NCI-H510A treated with DMSO at 0.1 percent for 48 hours (cell line): ENCODE measurements around the gene ACSM6.
"Not testable (repeated sequence)": the region's sequence is repeated elsewhere in the genome, so short reads cannot be mapped to it uniquely, and the experiment has no call there.

Source experiments
- DNase-seq: peaks from one replicate; lab custom pipeline; 2025; lab: John Stamatoyannopoulos, UW

ACSM6 gene

DNA sequence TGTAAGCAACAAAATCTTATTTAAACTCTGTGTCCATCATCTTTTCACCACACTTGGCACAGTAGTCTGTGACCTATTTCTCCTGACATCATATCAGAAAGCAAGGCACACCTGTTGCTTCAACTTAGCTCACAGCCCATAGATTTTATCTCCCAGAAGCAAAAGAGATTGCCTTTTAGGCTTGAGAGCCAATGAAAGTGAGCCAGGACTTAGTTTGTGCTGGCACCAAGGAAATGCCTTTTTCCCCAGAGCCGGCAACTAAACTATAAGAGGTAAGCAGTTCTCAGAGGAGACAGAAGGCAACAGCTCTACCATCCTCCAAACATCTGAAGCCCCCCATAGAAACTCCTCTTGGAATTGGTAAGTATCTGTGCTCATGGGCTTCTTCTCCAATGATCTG, at the start of gene ACSM6:
TSS of gene ACSM6 (plus strand) at position 295 of the 400 bp plus-strand sequence. CDS start 248 bp downstream, outside the sequence.
- no peak for DNase-seq

- no peak for DNase-seq
Measured at GRCh38 chr10:95168694-95169093, 25.3 kb upstream of the ACSM6 start.

DNA sequence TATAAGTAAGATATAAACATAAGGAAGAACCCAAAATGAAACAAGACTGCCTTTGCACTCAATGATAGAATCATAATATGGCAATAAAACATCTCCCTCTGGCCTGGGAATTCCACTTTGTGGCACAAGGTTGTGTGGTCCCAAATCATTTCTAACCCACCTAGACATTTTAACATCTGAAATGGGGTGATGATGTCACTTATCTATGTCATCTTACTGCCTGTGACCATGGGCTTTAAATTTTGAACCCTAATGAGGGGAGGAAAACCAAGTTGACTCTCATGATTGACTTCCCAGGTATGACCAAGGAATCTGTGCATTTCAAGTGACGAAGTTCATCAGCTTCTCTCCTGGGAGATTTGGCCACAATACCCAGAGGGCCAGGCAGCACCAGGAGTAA, 24.5 kb upstream of the ACSM6 start:
- DNase-seq: no peak

DNA sequence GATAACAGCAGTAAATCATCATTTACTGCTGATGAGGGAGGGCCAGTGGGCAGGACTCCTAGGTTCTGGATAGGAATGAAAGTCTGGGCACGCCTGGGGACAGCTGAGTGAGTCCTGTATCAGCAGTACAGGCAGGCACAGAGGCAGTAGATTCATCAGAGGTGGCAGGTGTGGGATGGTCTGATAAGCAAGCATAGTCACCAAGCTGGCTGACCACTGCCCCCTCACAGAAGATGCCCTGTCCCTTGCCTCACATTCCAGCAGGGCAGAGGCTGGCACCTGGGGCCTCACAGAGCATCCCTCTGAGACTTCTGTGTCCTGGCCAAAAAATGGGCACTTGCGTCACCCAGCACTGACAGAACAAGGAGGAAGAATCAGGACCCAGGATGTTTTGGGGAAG, 23.2 kb upstream of the ACSM6 start:
- no peak for DNase-seq

GRCh38 chr10:95171336-95171735, 22.7 kb upstream of the ACSM6 start:
- no peak for DNase-seq

GRCh38 chr10:95172851-95173250, 21.2 kb upstream of the ACSM6 start:
- no peak for DNase-seq

DNA sequence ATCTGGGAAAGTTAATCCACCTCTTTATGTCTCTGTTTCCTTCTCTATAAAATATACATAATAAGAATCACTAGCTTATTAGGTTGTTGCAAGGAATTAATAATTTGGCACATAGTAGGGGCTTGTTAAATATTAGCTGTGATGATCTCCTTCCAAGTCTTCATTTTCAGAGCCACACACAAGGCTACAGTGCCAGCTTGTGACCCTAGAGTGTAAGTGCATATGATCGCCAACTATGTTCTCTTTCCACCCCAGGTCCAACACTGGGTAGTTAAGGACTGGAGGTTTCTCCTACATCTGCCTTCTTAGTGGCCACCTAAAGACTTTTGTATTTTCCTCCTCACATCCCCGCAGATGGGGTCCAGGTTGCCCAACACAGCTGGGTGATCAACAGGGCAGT, 17.9 kb upstream of the ACSM6 start:
- no peak for DNase-seq

- DNase-seq: no peak
Measured at GRCh38 chr10:95177429-95177828, 16.6 kb upstream of the ACSM6 start.

DNA sequence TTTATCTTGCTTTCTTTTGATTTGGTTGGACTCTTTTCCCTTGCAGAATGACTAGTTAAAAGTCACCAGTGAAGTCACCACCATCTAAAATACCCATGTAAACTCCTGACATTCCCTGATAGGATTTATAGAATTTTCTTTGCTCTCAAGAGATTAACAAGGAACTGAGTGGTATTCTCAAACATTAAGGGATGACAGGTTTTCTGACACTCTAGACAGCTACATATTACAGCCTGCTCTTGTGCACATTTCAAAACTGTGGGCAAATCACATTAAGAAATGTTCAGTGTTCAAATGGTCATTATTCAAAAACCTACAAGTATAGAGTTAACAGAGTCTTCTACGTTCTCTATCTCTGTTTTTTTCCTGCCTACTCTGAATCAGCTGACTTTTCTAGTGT, 15.8 kb upstream of the ACSM6 start:
- DNase-seq: no peak

DNA sequence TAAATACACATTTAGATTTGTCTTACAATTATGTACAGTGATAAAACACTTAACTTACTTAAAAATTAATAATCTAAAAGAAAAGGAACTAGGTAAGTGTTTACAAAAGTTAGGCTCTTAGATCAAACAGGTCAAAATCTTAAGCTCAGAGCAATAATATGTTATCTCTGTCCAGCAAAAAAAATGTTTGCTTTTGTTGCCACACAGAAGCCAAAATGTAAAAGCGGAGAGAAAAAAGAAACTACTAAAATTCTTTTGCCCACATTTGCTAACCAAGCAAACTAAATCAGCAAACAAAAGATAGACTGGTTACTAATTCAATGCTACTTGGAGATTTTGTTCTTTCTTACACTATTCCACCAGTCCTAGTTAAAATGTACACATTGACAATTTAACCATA, 15.2 kb upstream of the ACSM6 start:
- DNase-seq: no peak

DNA sequence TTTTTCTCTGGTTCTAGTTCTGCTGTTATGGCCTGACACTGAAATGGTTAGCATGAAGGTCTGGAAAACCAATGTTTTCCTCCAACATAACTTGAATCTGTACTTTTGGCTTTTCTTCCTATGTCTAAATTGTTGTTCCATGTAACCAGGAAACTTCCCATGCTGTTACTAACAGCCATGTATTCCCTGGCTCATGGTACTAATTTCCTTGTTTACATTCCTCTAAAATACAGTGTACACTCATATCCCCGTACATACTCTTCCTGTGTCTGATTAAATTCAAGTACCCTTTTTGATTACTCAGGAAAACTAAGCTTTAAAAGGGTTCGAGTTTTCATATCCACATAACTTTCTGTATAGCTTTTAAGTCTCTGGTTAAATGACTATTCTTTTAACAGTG, 12.3 kb upstream of the ACSM6 start:
- DNase-seq: no peak

DNA sequence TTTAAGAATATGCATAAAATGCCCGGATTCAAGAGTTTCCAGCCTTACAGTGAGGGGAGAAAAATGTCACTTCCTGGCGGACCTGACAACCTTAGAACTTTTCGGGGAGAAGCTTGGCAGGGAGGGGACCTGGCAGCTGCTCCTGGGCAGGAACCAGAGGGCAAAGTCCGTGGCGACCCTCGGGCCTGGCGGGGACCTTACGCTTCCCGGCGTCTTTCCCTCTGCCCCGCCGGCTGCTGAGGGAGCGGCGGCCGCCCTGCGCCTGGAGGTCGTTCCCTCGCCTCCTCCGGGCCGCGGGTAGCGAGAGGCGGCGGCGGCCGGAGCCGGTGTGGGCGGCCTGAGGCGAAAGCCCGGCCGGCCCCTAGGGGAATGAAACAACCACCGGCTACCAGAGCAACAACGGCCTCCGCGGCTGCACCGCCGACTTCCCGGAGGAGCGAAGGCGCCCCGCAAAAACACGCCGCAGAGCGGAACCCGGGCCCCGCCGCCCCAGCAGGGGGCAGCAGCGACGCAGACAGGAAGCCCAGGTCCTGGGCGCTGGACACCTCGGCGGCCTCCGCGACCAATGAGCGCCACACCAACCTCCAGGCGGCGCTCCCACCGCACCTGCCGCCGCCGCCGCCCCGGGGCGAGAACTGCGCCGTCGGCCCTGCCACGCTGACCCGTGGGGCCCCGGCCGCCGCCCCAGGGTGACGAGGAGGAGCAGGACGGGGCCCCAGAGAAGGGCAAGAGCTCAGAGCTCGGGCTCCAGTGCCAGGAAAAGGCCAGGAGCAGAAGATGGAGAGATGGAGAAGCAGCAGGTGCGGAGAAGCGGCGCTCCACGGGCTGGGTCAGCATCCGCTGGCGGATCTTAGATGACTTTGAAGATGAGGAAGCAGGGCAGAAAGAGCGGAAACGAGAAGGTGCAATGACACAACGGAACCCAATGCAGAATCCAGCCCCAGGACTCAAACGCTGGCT, 10.5 kb upstream of the ACSM6 start:
- peak; percentile 76 for DNase-seq

DNA sequence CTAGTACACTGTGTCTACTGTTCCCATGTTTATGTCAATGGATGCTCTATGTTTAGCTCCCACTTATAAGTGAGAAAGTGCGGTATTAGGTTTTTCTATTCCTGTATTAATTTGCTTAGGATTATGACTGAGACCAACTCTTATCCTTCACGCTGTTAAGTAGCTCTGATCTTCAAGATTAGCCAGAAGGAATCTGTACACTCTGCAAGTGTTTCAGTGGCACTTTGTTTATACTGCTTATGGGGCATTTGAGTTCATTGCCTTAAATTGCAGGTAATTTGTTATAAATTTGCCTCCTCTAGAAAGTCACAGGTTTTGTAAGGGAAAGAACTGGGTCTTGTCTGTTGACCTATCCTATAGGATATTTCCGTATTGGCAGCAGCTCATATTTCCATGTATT, 6.4 kb upstream of the ACSM6 start:
- no peak for DNase-seq

GRCh38 chr10:95188593-95188992, 5.4 kb upstream of the ACSM6 start:
- no peak for DNase-seq

DNA sequence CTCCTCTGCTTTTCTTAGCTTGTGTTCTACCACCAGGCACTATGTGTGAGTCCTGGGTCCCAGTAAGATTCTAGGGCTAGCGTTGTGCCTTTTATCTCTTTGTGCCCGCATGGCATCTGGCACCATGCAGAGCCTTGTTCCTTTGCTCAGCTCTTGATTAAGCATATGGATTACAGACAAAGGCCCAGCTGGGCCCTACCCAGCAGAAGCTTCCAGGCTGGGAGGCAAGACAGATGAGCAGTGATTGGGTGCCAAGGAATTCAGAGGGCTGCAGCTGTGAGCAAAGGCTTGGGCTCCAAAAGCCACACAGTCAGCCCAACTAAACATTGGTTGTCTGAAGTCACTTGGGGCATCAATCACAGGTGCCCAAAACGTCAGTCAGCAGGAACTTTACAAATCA, 2.0 kb downstream of the ACSM6 start:
- no peak for DNase-seq

DNA sequence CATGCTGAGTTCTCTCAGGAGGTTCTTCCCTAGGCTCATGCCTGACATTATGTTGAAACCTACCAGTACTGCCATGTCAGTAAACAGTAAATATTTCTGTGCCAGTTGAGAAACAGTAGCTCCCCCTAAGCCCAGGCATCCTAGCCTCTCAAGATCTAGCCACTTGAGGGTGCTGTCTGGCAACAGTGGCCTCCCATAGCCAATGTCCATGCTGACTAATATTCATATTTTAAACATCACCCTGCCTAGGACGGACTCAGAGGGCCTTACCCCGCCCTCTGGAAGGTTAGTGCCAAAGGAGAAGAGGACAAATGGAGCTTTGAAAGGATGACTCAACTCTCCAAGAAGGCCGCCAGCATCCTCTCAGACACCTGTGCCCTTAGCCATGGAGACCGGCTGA, 7.7 kb downstream of the ACSM6 start:
- no peak for DNase-seq

DNA sequence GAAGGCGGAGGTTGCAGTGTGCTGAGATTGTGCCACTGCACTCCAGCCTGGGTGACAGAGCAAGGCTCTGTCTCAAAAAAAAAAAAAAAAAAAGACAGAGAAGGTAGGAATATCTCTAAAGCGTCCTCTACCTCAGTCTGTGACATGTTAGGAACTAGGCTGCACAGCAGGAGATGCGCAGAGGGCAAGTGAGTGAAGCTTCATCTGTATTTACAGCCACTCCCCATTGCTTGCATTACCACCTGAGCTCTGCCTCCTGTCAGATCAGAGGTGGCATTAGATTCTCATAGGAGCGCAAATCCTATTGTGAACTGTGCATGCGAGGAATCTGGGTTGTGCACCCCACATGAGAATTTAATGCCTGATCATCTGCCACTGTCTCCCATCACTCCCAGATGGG, 8.8 kb downstream of the ACSM6 start:
- not testable (repeated sequence) for DNase-seq

DNA sequence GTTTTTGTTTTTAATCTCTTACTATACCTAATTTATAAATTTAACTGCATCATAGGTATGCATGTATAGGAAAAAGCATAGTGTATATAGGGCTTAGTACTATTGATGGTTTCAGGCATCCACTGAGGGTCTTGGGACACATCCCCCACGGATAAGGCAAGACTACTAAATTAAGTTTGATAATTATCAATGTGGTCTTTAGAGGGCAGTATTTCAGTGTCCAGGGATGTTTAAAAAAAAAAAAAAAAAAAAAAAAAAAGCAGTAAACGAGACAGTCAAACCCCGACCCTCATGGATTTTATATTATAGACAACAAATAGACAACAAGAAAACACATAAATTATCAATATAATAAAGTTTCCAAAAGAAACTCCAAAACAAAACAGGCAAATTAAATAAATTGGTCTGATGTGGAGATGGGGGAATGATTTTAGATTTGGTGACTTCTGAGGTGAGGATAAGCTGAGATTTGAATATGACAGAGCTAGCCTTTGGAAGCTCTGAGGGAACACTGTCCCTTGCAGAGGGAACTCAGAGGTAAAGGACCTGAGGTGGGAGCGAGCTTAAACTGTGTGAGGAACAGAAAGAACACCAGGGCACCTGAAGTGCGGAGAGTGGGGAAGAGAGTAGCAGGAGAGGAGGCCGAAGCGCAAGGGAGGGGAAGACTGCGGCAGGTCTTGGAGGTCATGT, 14.8 kb downstream of the ACSM6 start:
- DNase-seq: peak; percentile 8

DNA sequence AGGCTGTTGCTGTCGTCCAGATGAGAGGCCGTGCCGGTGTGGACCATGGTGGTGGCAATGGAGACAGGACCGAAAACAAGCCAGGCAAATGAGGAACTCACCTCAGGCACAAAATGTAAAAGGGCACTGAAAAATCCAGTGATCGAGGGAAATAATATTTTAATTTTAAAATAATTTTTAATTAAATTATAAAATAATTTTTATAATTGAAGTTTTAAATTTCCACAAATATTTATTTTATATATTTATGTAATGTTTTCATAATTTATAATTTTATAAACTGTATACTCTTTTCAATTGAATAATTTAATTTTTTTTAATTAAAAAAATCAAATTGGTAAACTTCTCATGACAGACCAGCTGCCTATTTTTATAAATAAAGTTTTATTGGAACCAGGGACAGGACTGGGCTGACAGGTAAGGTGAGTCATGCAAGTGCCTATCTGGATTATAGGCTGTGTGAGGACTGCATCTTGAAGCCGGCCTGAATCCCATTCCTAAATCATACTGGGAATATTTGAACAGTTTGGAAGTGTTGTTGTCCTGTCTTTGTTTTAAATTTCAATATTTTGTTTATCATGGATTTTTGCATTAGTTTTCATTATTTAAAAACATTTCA, 15.6 kb downstream of the ACSM6 start:
- no peak for DNase-seq

GRCh38 chr10:95211606-95212279, 17.7 kb downstream of the ACSM6 start:
- DNase-seq: no peak

- DNase-seq: peak; percentile 90
Measured at GRCh38 chr10:95214369-95214768, 20.3 kb downstream of the ACSM6 start.

- DNase-seq: peak; percentile 76
Measured at GRCh38 chr10:95214793-95215192, 20.8 kb downstream of the ACSM6 start.
